ENCODE results near the gene S100Z.

DNA sequence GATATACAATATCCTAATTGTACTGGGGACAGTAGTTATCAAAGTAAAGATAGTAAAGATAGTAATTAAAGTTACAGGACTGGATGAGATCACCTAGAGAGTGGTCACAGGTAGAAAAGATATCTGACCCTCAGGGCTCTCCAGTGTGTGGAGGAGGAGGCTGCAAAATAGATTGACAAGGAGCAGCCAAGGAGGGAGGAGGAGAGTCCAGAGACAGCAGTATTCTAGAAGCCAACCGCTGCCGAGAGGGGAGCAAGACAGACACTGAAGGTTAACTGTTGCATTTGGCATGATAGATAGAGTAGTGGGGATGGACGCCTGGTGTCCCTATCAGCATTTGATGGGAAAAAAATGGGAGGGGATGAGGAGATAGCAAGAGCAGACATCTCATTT is 48.0 kb upstream of the S100Z start:
- TF ChIP-seq, protein P1, sequence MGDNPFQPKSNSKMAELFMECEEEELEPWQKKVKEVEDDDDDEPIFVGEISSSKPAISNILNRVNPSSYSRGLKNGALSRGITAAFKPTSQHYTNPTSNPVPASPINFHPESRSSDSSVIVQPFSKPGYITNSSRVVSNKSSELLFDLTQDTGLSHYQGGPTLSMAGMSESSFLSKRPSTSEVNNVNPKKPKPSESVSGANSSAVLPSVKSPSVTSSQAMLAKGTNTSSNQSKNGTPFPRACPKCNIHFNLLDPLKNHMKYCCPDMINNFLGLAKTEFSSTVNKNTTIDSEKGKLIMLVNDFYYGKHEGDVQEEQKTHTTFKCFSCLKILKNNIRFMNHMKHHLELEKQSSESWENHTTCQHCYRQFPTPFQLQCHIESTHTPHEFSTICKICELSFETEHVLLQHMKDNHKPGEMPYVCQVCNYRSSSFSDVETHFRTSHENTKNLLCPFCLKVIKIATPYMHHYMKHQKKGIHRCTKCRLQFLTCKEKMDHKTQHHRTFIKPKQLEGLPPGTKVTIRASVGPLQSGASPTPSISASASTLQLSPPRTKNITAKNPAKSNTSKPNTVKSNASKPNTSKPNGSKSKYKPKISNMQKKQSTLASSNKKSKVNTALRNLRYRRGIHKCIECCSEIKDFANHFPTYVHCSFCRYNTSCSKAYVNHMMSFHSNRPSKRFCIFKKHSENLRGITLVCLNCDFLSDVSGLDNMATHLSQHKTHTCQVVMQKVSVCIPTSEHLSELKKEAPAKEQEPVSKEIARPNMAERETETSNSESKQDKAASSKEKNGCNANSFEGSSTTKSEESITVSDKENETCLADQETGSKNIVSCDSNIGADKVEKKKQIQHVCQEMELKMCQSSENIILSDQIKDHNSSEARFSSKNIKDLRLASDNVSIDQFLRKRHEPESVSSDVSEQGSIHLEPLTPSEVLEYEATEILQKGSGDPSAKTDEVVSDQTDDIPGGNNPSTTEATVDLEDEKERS (tag by site-specific recombination; IDR thresholded peaks at IDR 0.05) = no peak
- TF ChIP-seq, protein P2, sequence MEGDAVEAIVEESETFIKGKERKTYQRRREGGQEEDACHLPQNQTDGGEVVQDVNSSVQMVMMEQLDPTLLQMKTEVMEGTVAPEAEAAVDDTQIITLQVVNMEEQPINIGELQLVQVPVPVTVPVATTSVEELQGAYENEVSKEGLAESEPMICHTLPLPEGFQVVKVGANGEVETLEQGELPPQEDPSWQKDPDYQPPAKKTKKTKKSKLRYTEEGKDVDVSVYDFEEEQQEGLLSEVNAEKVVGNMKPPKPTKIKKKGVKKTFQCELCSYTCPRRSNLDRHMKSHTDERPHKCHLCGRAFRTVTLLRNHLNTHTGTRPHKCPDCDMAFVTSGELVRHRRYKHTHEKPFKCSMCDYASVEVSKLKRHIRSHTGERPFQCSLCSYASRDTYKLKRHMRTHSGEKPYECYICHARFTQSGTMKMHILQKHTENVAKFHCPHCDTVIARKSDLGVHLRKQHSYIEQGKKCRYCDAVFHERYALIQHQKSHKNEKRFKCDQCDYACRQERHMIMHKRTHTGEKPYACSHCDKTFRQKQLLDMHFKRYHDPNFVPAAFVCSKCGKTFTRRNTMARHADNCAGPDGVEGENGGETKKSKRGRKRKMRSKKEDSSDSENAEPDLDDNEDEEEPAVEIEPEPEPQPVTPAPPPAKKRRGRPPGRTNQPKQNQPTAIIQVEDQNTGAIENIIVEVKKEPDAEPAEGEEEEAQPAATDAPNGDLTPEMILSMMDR (tag by site-specific recombination; IDR thresholded peaks at IDR 0.05) = no peak
- TF ChIP-seq ZNF23 (tag by site-specific recombination; IDR thresholded peaks at IDR 0.05; ENCODE audit: borderline replicate concordance) (no peak), ZNF24 (tag by site-specific recombination; IDR thresholded peaks at IDR 0.05) (no peak), ZBTB7A (tag by site-specific recombination; IDR thresholded peaks at IDR 0.05; ENCODE audit: low read depth) (no peak), KLF10 (tag by site-specific recombination; IDR thresholded peaks at IDR 0.05) (no peak), REPIN1 (tag by site-specific recombination; IDR thresholded peaks at IDR 0.05; ENCODE audit: low read depth) (no peak), ZFP41 (tag by site-specific recombination; IDR thresholded peaks at IDR 0.05; ENCODE audit: borderline replicate concordance) (no peak)
- TF ChIP-seq, protein P3, sequence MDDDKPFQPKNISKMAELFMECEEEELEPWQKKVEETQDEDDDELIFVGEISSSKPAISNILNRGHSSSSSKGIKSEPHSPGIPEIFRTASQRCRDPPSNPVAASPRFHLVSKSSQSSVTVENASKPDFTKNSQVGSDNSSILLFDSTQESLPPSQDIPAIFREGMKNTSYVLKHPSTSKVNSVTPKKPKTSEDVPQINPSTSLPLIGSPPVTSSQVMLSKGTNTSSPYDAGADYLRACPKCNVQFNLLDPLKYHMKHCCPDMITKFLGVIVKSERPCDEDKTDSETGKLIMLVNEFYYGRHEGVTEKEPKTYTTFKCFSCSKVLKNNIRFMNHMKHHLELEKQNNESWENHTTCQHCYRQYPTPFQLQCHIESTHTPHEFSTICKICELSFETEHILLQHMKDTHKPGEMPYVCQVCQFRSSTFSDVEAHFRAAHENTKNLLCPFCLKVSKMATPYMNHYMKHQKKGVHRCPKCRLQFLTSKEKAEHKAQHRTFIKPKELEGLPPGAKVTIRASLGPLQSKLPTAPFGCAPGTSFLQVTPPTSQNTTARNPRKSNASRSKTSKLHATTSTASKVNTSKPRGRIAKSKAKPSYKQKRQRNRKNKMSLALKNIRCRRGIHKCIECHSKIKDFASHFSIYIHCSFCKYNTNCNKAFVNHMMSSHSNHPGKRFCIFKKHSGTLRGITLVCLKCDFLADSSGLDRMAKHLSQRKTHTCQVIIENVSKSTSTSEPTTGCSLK (tag by site-specific recombination; IDR thresholded peaks at IDR 0.05) = no peak
- TF ChIP-seq, protein P4, sequence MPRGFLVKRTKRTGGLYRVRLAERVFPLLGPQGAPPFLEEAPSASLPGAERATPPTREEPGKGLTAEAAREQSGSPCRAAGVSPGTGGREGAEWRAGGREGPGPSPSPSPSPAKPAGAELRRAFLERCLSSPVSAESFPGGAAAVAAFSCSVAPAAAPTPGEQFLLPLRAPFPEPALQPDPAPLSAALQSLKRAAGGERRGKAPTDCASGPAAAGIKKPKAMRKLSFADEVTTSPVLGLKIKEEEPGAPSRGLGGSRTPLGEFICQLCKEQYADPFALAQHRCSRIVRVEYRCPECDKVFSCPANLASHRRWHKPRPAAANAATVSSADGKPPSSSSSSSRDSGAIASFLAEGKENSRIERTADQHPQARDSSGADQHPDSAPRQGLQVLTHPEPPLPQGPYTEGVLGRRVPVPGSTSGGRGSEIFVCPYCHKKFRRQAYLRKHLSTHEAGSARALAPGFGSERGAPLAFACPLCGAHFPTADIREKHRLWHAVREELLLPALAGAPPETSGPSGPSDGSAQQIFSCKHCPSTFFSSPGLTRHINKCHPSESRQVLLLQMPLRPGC (tag by site-specific recombination; IDR thresholded peaks at IDR 0.05) = no peak
